NCI-H1105 (cell line): ENCODE data around the gene TTLL1.
A peak's percentile ranks its signal among the peaks of the same experiment; 100 is the strongest.
"Not testable (repeated sequence)": the region's sequence is repeated elsewhere in the genome, so short reads cannot be mapped to it uniquely, and the experiment has no call there.

ENCODE experiments used
- DNase-seq: peaks from one replicate; lab custom pipeline; 2025; lab: John Stamatoyannopoulos, UW

TTLL1 gene

GRCh38 chr22:43066844-43067385 lies 22.3 kb downstream of the TTLL1 start:
- no peak for DNase-seq

GRCh38 chr22:43066134-43066533 lies 23.1 kb downstream of the TTLL1 start:
- no peak for DNase-seq

GRCh38 chr22:43060183-43060582 lies 29.0 kb downstream of the TTLL1 start:
- peak; percentile 18 for DNase-seq

GRCh38 chr22:43057641-43058040 lies 31.6 kb downstream of the TTLL1 start:
- no peak for DNase-seq

GRCh38 chr22:43053176-43053575 lies 36.0 kb downstream of the TTLL1 start:
- DNase-seq: no peak

GRCh38 chr22:43050995-43051394 lies 38.2 kb downstream of the TTLL1 start:
- no peak for DNase-seq

GRCh38 chr22:43047605-43048004 lies 41.6 kb downstream of the TTLL1 start:
- DNase-seq: no peak

- DNase-seq: no peak
Observed at GRCh38 chr22:43044290-43044712, 44.9 kb downstream of the TTLL1 start.

GRCh38 chr22:43042101-43042780 lies 47.0 kb downstream of the TTLL1 start:
- DNase-seq: no peak

- peak; percentile 38 for DNase-seq
Observed at GRCh38 chr22:43039800-43040199, 49.4 kb downstream of the TTLL1 start.

GRCh38 chr22:43038325-43038724 lies 50.9 kb downstream of the TTLL1 start:
- DNase-seq: no peak

GRCh38 chr22:43036282-43036829 lies 52.8 kb downstream of the TTLL1 start:
- DNase-seq: no peak

GRCh38 chr22:43035250-43035649 lies 53.9 kb downstream of the TTLL1 start:
- no peak for DNase-seq

- DNase-seq: no peak
Observed at GRCh38 chr22:43031617-43032016, 57.6 kb downstream of the TTLL1 start.

GRCh38 chr22:43018615-43019014 lies 70.6 kb downstream of the TTLL1 start:
- no peak for DNase-seq

GRCh38 chr22:43017525-43018460 lies 71.4 kb downstream of the TTLL1 start:
- DNase-seq: no peak

GRCh38 chr22:43016150-43016549 lies 73.0 kb downstream of the TTLL1 start:
- not testable (repeated sequence) for DNase-seq

- DNase-seq: no peak
Observed at GRCh38 chr22:43015677-43016042, 73.5 kb downstream of the TTLL1 start.

- peak; percentile 94 for DNase-seq
Observed at GRCh38 chr22:43014869-43015676, 74.1 kb downstream of the TTLL1 start, which contains the start of gene PACSIN2. Gene PACSIN2, minus strand, starts transcription at chr22:43015149. Its CDS starts 103,069 bp downstream, at chr22:42912080.

- peak; percentile 11 for DNase-seq
Observed at GRCh38 chr22:43014316-43014868, 74.8 kb downstream of the TTLL1 start.
